NCI-H748 (cell line): ENCODE results near the gene CARHSP1.
"Not testable (repeated sequence)": the region's sequence is repeated elsewhere in the genome, so short reads cannot be mapped to it uniquely, and the experiment has no call there.

Experiments
- DNase-seq: peaks from one replicate; lab custom pipeline; 2025; ENCODE audit not compliant: unreplicated experiment; lab: John Stamatoyannopoulos, UW

Gene CARHSP1

DNA sequence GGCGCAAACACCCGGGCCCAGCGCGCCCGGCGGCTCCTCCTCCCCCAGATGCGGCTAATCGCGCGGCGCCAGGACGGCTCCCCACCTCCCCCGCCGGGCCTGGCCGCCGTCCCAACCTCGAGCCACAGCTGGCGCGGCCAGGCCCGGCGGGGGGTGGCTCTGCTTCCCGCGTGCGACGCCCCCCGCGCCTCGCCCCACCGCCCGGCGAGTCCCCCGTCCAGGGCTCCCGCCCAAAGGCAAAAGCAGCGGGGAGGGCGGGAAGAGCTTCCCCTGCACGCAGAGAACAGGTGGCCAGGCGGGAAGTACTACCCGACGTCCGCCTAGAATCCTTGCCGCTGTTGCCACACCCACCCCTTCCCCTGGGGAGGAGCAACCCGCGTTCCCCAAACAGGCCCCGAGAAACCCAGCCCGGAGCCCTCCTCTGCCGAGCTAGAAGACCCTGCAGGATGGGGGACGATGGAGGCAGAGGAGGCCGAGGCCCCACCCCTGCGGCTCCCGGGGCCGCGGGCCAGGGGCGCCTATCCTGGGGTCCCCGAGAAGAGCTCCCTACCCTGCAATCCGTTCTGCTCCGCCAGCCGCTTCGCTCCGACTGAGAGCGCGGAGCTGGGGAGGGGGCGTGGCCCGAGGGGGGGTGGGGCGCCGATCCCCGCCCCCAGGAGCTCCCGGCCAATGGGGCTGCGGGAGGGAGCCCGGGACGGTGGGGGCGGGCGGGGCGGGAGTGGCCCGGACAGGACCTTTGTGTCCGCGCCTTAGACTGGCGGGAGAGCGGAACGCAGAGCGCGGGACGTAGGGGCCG lies at the start of gene CARHSP1:
CARHSP1 (minus strand) TSS at position 591 of the 796 bp plus-strand sequence. CDS start 9,678 bp downstream, outside the sequence.
- DNase-seq = peak; percentile 90

DNA sequence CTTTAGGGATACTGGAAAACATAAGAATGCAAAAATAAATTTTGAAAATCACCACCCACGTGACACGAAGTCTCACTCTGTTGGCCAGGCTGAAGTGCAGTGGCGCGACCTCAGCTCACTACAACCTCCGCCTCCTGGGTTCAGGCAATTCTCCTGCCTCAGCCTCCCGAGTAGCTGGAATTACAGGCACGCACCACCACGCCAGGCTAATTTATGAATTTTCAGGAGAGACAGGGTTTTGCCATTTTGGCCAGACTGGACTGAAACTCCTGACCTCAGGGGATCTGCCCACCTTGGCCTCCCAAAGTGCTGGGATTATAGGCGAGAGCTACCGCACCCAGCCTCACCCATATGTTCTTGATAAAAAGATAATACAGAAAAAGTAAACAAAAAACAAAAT lies 48.5 kb upstream of the CARHSP1 start:
- not testable (repeated sequence) for DNase-seq

DNA sequence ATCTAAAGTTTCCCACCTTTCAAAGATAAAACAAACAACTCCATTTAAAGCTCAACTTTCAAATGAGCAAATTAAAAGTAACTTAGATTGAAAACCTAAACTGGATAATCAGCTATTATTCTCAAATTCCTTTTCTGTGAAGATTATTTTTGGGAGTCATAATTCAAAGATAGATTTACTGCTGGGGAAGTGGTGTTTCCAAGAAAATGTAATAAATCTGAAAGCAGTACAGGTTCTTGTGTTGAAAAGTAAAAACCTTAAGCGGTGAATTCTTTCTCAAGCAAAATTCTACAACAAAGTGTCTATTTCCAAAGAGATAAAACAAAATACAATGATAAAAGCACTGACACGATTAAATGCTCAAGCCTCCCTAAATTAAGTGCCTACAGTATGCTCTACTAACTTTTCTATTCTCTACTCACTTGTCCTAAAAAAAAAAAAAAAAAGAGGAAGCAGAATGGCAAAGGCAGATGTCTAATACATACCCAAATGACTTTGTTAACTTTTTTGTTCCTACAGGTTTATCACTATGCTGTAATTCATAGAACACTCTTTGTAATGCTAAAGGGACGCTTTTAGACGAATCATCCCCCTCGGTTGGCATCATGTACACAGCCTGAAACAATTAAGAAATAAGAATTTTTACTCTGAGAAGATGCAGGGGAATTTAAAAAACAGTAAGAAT lies 47.9 kb upstream of the CARHSP1 start:
- no peak for DNase-seq

DNA sequence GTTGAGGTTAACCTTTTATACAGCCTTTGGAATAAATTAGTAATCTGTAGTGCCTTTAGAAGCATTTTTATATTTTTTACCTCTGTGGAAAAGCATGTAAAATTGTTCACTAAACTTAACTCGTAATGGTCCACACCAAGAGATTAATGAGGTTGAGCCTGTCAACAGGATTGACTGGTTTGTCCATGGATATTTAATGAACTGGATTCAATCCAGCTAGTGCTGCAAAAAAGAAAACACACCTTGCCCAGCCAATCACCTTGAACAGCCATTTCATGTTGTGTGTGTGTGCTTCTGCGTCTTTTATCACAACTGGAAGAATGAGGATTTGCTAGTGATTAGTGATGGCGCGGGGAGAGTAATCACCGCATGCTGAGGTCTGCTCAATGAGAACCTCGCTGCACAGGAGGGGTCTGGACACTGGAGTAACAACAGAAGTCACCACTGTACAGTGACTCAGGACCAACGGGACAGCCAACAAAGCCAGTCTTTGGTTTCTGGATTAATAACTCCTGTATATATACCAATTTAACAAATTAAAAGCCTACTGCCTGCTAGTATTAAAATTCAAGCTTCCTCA lies 47.0 kb upstream of the CARHSP1 start:
- DNase-seq = peak; percentile 34

- DNase-seq = no peak
Observed at GRCh38 chr16:8914098-8914497, 45.3 kb upstream of the CARHSP1 start.

DNA sequence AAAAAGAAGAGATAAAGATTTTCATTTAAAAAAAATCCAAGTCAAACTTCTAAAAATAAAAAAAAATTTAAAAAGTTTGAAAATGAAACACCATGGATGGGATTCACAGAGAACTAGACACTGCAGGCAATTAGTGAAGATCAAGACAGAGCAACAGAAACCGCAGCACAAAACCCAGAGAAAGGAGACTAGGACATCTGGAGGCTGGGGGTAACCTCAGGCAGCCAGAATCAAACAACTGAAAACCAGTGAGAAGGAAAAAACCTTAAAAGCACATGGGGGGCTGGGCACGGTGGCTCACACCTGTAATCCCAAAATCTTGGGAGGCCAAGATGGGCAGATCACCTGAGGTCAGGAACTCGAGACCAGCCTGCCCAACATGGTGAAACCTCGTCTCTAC lies 44.0 kb upstream of the CARHSP1 start:
- no peak for DNase-seq

DNA sequence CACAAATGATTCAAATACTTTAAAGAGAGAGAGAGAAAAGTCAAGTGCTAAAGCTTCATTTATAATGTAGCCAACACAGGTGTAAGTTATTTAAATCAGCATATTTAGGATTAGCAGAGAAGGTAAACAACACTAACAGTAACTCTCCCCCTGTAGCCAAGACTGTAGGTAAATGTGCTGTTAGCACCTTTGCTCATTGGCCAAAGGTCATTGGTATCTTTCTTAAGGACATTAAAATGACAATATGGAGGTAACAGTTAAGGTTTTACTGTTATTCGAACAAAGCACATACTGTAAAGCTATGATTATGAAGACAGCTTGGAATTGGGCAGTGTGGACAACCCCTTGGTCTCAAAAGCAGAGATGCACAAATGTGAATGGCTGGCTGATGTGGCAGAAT lies 42.0 kb upstream of the CARHSP1 start:
- DNase-seq = no peak

GRCh38 chr16:8908810-8909468 lies 40.1 kb upstream of the CARHSP1 start:
- DNase-seq = no peak

- DNase-seq = no peak
Observed at GRCh38 chr16:8907096-8907495, 38.3 kb upstream of the CARHSP1 start.

DNA sequence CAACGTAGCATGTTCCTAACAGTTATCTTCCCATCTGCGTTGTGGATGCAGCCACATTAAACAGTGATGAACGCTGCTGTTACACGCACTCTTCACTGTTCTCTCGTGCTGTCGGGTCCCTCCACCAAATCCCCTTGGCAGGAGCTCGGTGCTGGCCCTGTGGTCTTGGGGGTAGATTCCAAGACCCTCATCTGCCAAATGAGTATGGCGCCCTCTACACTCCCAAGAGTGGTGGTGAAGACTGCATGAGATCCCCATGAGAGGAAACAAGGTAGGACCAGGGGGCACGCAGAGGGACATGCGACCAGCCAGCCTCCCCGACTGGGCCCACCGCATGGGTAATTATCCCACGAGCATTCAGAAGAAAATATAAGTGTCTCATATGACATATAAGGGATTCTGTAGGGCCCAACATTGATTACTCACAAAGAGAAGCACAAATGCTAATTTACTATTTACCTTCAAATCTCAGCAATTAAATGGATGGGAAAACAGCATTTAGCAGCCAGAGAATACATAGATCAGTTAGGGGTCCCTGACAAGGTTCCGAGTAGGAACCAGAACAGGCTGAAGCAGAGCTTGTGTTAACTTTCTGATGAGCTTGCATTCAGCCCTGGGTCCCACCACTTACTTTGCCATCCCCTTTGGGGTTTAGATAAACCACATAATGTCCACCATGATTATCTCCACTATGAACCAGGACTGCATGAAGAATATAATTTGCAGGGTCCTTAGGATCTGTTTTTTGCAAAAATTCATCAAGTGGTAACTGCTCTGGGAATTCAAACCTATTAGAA lies 37.2 kb upstream of the CARHSP1 start:
- DNase-seq = no peak

GRCh38 chr16:8905168-8905762 lies 36.5 kb upstream of the CARHSP1 start:
- peak; percentile 15 for DNase-seq

DNA sequence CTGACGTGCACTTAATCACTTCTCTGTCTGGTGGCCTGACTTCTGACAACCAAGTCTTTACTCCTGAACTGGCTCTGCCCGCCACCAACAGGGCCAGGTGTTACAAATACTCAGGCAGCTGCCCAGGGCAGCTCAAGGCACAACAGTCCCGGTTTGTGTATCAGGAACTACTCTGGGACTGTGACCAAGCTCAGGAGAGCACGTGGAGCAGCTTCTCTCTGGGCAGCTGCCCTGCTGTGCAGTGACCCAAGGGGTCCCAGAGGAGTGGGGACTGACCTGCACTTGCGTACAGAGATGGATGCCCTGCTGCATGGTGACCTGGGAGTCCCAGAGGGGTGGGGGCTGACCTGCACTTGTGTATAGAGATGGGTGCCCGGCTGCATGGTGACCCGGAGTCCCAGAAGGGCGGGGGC lies 35.2 kb upstream of the CARHSP1 start:
- no peak for DNase-seq

DNA sequence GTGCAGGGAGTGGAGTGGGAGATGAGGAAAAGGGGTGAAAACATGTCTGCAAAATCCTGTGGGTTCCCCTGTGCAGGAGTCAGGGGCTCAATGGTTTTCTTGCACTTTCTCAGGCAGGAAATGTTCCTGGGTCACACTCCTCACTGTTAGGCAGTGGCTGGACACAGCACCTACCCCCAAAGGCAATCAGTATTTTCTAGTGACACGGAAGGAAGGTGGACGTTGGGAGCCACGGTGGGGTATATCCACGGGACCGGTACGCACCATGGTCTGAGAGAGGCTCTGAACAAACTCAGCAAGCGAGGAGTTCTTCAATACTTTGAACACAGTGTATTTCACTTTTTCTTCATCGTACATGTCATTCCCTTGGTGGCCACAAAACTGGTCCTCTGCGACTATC lies 34.2 kb upstream of the CARHSP1 start:
- DNase-seq = no peak

DNA sequence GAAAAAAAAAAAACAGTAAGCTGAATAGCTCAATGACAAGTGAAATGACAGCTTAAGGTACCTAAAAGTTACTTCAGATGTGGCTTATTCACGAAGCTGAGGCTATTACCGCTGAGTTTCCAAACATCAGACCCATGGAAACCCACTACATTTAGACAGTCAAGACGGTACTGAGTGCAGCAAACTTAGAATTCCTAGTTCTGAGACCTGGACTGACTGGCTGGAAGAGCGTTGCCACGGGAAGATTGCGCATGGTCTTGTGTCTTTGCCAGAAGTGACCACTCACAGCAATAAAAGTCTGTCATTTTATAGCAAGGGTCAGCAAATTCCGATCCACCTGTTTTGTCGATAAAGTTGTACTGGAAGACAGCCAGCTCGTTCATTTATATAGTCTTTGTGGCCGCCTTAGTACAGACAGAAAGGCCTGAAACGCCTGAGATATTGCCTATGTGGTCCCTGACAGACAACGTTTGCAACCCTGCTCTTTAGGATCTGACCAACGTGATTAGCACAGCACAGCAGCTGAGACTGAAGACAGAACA lies 32.6 kb upstream of the CARHSP1 start:
- no peak for DNase-seq

DNA sequence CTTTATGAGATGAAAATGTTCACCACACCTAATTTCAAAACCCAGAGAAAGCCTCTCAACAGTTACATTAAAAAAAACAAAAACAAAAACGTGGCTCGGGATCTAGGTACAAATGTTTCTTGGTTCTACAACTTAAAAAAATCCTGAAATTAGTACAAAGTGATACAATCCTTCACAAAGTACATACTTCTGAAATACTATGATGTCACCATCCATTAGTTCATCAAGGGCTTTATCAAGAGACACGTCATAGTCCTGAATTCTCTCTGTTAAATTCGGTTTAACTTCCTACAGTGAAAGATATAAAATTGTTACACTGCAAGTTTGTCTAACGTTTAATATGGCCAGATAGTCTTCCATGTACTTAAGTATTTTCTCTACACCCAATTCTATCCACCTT lies 31.5 kb upstream of the CARHSP1 start:
- DNase-seq = no peak

DNA sequence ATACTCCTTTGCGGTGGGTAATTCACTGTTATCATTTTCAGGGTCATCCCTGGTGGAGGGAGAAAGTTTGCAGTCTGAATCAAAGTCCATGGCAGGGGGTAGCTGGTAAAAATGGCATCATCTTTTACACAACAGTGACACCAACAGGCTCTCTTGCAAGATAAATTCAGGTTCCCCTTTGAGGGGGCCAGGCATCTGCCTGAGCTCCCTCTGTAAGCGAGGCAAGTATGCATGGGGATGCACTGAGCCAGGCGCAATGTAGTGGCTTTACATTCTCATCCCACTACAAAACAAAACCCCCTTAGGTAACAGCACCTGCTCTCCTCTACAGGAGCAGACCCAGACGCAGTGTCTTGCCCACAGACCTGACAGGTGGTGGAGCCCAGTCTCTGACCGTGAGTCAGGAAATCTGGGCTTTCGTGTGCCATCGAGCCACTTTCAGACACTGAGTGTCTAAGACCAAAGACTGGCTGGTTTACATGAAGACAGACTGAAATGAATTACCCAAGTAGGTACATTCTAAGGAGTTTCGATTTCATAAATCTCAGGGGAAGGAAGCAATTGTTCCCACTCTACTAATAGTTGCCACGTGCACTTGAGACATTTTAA lies 31.0 kb upstream of the CARHSP1 start:
- DNase-seq = no peak

DNA sequence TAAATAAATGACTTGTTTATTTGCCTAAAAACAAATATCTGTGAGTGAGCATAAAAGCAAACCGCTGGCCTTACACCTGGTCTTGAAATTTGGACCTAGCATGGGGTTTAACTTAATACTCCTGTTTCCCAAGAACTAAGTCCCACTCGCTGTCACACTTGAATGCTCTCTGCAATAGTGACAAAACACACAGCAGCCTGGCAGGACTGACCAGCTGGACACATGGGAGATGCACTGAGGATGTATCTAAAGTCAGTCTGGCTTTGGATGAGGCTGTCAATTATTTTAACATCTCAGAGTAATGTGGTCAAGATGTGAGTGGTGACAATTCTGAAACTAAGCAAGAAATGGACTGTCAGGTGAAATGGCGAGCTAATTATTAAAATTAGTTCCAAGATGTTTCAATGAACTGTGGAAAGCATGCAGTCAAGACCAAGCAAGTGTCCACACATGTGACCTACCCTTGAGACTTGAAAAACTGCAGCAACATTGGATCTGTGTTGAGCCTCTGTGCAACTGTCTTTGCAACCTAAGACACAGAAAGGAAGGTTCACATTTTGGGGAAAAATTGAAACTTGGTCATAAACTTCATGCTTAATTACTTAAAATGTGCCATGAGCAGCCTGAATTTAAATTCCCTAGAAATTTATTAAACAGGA lies 30.0 kb upstream of the CARHSP1 start:
- no peak for DNase-seq

DNA sequence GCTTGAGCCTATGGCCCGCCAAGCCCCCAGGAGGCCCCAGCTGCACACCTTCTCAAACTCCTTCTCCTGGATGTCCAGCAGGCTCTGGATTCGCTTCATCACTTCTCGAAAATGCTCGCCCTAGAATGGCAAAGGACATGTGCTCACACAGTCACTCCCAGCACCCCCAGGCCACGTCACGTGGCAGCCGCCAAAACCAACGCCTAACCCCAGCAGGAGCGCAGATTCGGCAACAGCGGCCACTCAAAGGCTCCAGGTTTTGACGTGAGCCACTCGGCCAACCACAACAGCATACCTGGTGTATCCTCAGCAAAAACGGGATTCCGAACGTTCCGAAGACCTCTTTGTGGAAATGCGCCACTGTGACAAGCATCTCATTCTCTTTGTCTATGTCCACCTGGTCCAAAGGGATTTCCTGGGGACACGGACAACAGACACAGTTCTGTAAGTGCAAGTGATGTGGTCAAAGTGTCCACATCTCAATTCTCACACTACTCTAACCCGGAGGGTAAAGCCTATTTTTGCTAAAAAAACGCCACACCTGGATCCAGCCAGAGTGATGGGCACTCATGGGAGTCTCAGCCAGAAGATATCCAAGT lies 26.0 kb upstream of the CARHSP1 start:
- DNase-seq = no peak
